Ishikawa (cell line): ENCODE data around the gene IQCM.

ENCODE experiments used
- EGR1 ChIP-seq: IDR thresholded peaks from 2 replicates; pipeline ENCODE4 v1.6.1; 2012
- EP300 ChIP-seq: IDR thresholded peaks from 2 replicates; pipeline ENCODE4 v1.6.1; 2012; ENCODE audit warnings: borderline replicate concordance
- FOXM1 ChIP-seq: IDR thresholded peaks from 2 replicates; pipeline ENCODE4 v1.6.1; 2012; ENCODE audit warnings: low read depth, borderline replicate concordance
- TAF1 ChIP-seq: IDR thresholded peaks from 2 replicates; pipeline ENCODE4 v1.6.1; 2012; ENCODE audit warnings: low read depth, mild to moderate bottlenecking
- TCF12 ChIP-seq: IDR thresholded peaks from 2 replicates; pipeline ENCODE4 v1.6.1; 2012; ENCODE audit warnings: low read depth
- TEAD4 ChIP-seq: IDR thresholded peaks from 2 replicates; pipeline ENCODE4 v1.6.1; 2012
- YY1 ChIP-seq: IDR thresholded peaks from 2 replicates; pipeline ENCODE4 v1.6.1; 2012; ENCODE audit warnings: low read depth
- ZBTB7A ChIP-seq: IDR thresholded peaks from 2 replicates; pipeline ENCODE4 v1.6.1; 2012; ENCODE audit warnings: low read depth

- no peak for TF ChIP-seq YY1
- TF ChIP-seq FOXM1 = no peak
- no peak for TF ChIP-seq TAF1
- TF ChIP-seq ZBTB7A = no peak
- no peak for TF ChIP-seq EP300
- TF ChIP-seq TCF12 = no peak
- TF ChIP-seq TEAD4 = no peak
- TF ChIP-seq EGR1 = no peak
Measured at GRCh38 chr4:149549911-149550310, 265.7 kb downstream of the IQCM start.
